Measurements from ENCODE around the gene SLC12A6. TPM values are rescaled to one million over a fixed set of nuclear protein-coding genes. Genes with fewer than 3 reads are reported as not detected.

SLC12A6 gene
- polyA plus RNA-seq, 1 donor from 2014 or later, result 7.3 TPM

GRCh38 chr15:34366271-34367065, 28.9 kb upstream of the SLC12A6 start:
- peak; percentile 52 for TF ChIP-seq MXI1 (conservative IDR thresholded peaks at IDR 0.05; ENCODE audit: poor library complexity, severe bottlenecking)
- TF ChIP-seq POLR2AphosphoS5 (IDR thresholded peaks at IDR 0.05), result peak; percentile 62
- no peak for TF ChIP-seq RAD21 (conservative IDR thresholded peaks at IDR 0.05)
- no peak for TF ChIP-seq SMC3 (conservative IDR thresholded peaks at IDR 0.05; ENCODE audit: poor library complexity)
- TF ChIP-seq EZH2 (IDR thresholded peaks at IDR 0.05; ENCODE audit: borderline replicate concordance, insufficient read depth, low read length, poor library complexity, severe bottlenecking), result no peak
- no peak for TF ChIP-seq CTCF (IDR thresholded peaks at IDR 0.05; ENCODE audit: poor library complexity, severe bottlenecking)
- TF ChIP-seq TAF1 (IDR thresholded peaks at IDR 0.05; ENCODE audit: low read depth), result no peak
- peak; percentile 9 for TF ChIP-seq REST (IDR thresholded peaks at IDR 0.05; ENCODE audit: borderline replicate concordance)
- TF ChIP-seq EP300 (conservative IDR thresholded peaks at IDR 0.05; ENCODE audit: poor library complexity, severe bottlenecking), result peak; percentile 8
- H3K9ac ChIP-seq (ENCODE audit: low read length), result peak overlapping the region; percentile 100
- H3K9me3 ChIP-seq (ENCODE audit: low read length), result no peaks in the 10 kb centered on the region
- peaks cover 7% of the 10 kb centered on the region for H3F3A ChIP-seq (ENCODE audit: insufficient read depth, low read length, poor library complexity, severe bottlenecking)
- H3K27me3 ChIP-seq (ENCODE audit: insufficient read depth, low read depth, low read length), result no peaks in the 10 kb centered on the region
- peak overlapping the region; percentile 93 for H3K4me3 ChIP-seq (ENCODE audit: low read length)
- H4K20me1 ChIP-seq (ENCODE audit: insufficient read depth), result no peaks in the 10 kb centered on the region
- H3K79me2 ChIP-seq (replicated peaks; ENCODE audit: insufficient read depth, low read length), result peaks cover 8% of the 10 kb centered on the region
- no peaks in the 10 kb centered on the region for H3K9me2 ChIP-seq (ENCODE audit: insufficient read depth, low read length)
- H3K27ac ChIP-seq (ENCODE audit: low read length), result peak overlapping the region; percentile 90
- H3K4me2 ChIP-seq (ENCODE audit: low read length), result peak overlapping the region; percentile 93
- peak overlapping the region; percentile 88 for H2AFZ ChIP-seq (ENCODE audit: low read depth, low read length)
- no peaks in the 10 kb centered on the region for H3K36me3 ChIP-seq (ENCODE audit: insufficient read depth, low read length)

- Histone ChIP-seq H3K27me3 (ENCODE audit: insufficient read depth, low read depth, low read length) (no peaks in the 10 kb centered on the region), H3F3A (ENCODE audit: insufficient read depth, low read length, poor library complexity, severe bottlenecking) (peaks cover 7% of the 10 kb centered on the region), H2AFZ (ENCODE audit: low read depth, low read length) (peak overlapping the region; percentile 11), H3K79me2 (replicated peaks; ENCODE audit: insufficient read depth, low read length) (peaks cover 8% of the 10 kb centered on the region), H3K9ac (ENCODE audit: low read length) (peak overlapping the region; percentile 100), H4K20me1 (ENCODE audit: insufficient read depth) (no peaks in the 10 kb centered on the region), H3K4me3 (ENCODE audit: low read length) (peak overlapping the region; percentile 93), H3K9me3 (ENCODE audit: low read length) (no peaks in the 10 kb centered on the region), H3K27ac (ENCODE audit: low read length) (peak overlapping the region; percentile 90), H3K9me2 (ENCODE audit: insufficient read depth, low read length) (no peaks in the 10 kb centered on the region), H3K4me2 (ENCODE audit: low read length) (peak overlapping the region; percentile 93), H3K36me3 (ENCODE audit: insufficient read depth, low read length) (no peaks in the 10 kb centered on the region)
- TF ChIP-seq REST (IDR thresholded peaks at IDR 0.05; ENCODE audit: borderline replicate concordance) (no peak), EP300 (conservative IDR thresholded peaks at IDR 0.05; ENCODE audit: poor library complexity, severe bottlenecking) (peak; percentile 8)
Observed at GRCh38 chr15:34365836-34366235, 28.3 kb upstream of the SLC12A6 start.

Data from neural cell (in vitro differentiated cells).